GM19240 (cell line): Measurements from ENCODE around the gene COX19.
A peak's percentile ranks its signal among the peaks of the same experiment; 100 is the strongest.
"Not testable (repeated sequence)": the region's sequence is repeated elsewhere in the genome, so short reads cannot be mapped to it uniquely, and the experiment has no call there.

Experiments used
- DNase-seq: peaks from one replicate; pipeline ENCODE4 v3.0.0; 2011; ENCODE audit warnings: low spot score; ENCODE audit not compliant: insufficient read length

The COX19 gene

DNA sequence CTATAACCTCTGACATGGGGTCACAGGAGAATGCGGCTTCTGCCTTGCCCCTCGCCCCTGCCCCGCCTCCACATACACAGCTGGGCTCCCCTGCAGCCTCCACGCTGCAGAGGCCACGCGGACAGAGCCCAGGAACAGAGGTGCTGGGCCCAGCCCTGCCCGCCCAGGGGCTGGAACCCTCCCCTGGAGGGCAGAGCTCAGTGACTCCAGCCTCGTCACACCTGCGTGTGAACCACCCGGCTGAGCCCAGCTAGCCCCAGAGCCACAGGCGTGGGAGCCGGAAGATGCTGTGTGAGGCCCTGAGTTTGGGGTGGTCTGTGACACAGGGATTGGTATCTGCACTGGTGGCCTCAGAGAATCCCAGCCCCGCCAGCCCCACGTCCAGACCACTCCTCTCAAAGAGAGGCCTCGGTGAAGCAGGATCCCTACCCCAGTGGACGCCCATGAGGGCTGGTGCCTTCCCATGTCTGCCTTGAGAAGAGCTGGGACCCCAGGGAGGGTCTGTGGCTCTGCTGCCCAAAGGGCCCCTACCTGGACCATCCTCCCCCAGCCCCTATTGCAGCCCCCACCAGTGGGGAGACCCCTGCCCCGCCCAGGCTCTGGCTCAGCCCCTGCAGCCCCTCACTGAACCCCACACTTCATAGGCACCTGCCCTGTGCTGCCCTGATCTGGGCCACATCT lies 12.8 kb downstream of the COX19 start:
- no peak for DNase-seq

DNA sequence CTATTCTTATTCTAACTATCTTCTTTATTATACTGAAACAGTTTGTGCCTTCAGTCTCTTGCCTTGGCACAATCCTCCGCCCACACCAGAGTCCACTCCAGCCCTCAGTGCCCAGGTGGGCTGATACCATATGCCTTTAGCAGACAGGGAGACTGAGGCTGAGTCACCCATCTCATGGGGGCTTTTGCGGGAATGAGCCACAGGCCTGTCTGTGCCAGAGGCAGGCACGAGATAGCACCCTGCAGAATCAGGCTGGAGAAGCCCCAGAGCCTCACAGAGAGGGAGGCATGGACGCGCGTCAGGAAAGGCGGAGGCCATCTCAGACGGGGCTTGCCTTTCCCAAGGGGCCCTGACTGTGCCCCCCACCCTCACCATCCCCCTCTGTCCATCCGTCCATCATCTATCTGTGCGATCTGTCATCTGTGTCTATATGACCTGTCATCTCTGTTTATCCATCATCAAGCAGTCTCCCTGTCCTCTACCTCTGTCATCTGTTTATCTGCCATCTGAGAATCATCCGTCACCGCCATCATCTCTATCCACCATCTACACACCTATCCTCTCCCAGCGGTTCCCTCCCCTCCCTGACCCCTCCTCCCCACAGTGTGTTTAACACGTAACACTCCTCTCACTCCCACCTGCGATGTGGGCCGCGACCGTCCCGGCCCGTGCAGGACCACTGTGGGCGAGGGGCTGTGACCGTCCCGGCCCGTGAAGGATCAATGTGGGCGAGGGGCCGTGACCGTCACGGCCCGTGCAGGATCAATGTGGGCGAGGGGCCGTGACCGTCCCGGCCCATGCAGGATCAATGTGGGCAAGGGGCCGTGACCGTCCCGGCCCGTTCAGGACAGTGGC lies 13.6 kb downstream of the COX19 start:
- DNase-seq, result no peak

DNA sequence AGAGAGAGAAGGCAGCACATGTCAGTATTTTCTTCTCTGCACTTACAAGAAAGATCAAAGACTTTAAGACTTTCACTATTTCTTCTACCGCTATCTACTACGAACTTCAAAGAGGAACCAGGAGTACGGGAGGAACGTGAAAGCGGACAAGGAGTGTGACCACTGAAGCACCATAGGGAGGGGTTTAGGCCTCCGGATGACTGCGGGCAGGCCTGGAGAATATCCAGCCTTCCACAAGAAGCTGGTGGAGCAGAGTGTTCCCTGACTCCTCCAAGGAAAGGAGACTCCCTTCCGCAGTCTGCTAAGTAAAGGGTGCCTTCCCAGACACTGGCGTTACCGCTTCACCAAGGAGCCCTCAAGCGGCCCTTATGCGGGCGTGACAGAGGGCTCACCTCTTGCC lies 14.4 kb downstream of the COX19 start:
- not testable (repeated sequence) for DNase-seq

DNA sequence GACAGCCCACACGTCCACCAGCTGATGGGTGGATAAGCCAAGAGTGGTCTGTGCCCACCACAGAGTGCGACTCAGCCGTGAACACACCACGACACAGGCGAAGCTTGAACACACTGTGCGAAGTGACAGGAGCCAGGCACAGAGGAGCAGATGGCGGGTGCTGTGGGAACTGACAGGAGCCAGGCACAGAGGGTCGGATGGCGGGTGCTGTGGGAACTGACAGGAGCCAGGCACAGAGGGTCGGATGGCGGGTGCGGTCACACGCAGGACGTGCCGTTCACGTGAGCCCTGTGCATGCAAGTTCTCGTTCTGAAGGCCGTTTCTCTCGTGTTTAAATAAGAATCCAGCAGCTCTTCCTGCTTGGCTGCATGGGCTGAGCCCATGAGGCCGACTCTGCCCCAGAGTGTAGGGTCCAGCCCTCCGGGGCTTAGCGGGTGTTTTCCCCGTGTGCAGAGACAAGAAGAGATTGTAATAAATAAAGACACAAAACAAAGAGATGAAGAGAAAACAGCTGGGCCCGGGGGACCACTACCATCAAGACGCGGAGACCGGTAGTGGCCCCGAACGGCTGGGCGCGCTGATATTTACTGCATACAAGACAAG lies 15.0 kb downstream of the COX19 start:
- DNase-seq, result no peak

DNA sequence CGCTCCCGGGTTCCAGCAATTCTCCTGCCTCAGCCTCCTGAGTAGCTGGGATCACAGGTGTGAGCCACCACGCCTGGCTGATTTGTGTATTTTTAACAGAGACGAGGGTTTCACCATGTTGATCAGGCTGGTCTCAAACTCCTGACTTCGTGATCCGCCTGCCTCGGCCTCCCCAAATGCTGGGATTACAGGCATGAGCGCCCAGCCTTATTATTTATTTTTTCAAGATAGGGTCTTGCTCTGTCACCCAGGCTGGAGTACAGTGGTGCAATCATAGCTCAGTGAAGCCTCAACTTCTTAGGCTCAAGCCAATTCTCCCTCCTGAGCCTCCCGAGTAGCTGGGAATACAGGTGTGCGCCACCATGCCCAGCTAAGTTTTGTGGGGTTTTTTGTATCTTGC lies 15.6 kb downstream of the COX19 start:
- not testable (repeated sequence) for DNase-seq

DNA sequence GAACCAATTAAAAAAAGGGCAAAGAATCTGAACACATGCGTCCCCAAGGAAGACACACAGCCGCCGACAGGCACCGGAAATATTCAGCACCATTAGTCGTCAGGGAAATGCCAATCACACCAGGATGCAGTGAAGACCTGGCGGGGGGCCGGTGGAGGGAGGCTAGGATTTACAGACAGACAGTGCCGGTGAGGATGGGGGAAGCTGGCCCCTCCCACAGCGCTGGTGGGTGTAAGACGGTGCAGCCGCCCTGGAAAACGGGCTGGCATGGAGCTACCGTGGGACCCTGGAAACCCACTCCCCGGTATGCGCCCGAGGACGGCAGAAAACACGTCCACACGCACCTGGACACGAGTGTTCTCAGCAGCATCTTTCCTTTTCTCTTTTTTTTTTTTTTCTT lies 16.1 kb downstream of the COX19 start:
- DNase-seq, result no peak

DNA sequence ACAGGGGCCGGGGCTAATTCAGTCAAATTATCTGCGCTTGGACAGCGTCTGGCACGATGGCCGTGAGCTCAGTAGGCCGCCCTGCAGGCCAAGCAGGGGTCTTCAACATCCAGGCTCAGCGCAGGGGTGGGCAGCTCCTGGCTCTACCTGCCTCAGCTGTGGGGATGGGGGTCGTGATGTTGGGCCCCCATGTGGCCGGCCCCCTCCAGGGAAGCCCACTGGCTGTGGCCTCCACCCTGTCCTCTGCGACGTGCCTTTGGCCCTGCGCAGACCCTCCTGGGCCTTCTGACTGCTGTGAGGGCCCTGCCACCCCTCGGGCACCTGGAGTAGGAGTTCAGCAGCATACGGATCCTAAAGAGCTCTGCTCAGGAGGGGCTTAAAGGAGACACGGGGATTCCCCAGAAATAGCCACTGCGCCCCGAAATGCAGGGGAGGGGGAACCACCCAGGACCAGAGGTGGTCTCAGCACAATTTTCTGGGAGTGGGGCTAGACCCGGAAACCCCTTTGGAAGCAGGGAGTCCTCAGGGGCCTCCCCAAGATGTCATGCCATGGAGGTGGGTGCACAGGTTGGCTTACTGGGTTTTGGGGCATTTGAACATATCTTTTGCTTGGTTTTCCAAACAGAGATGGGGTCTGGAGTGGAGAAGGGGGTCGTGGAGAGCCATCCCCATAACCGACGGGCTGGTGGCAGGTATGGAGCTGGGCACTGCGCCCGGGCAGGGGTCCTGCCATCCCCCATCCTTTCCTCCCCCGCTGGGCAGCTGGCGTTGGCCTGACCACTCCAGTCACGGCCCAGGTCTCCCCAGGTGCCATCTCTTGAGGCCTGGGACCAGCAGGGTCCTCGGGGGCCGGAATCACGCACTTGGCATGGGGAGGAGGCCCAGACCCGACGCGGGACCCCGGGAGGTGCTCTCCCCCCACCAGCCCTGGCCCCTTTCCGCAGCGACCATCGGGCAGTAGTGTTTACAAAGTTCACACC lies 16.8 kb downstream of the COX19 start:
- DNase-seq, result no peak

DNA sequence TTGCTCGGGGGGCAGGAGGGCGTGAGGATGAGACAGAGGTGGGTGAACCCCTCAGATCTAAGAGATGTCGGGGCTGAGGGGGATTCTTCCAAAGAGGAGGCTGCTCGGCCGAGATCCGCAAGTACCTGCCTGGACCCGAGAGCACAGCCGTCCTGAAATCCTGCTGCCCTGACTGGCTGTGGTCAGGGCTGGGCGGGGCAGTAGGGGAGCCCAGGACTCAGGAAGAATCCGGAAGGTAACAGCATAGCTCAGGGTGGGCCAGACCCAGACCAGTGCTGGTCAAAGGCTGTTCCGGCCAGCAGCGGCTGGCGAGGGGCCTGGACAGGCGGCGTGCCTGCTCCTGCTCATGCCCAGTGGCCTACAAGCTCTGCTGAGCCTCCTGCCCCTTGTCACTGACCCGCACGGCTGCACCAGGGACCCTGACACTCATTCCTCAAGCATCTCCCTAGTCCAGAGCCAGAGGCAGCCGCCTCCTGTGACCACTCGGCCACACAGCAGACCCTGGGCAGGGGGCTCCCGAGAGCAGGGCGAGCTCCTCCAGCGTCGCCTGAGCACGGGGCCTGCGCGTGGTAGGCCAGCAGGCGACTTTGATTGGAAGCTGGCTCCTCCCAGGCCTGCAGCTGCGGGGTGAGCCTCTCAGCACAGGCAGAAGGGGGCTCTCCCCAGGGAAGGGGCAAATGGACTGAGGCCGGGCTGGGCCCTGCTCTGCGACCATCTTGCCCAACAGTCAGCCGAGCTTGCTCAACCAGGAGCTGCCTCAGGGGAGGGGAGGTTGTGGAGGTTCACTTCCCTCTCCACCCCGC lies 17.7 kb downstream of the COX19 start:
- no peak for DNase-seq

DNA sequence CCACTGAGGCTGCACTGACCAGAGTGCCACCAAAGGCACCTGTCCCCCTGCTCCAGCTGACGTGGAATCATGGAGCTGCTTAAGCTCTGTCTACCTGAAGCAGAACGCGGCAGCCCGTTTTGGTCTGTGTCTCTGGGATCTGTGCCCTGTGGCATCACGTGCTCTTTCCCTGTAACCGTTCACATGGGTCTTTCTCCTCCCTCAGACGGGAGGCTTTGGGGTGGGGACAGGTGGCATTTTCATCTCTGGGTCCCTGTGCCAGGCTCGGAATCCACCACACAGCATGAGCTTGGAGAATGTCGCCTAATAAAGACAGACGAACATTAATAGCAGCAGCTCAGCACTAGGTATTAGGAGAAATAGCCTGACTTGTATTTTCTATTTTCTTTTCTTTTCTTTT lies 19.3 kb downstream of the COX19 start:
- no peak for DNase-seq

DNA sequence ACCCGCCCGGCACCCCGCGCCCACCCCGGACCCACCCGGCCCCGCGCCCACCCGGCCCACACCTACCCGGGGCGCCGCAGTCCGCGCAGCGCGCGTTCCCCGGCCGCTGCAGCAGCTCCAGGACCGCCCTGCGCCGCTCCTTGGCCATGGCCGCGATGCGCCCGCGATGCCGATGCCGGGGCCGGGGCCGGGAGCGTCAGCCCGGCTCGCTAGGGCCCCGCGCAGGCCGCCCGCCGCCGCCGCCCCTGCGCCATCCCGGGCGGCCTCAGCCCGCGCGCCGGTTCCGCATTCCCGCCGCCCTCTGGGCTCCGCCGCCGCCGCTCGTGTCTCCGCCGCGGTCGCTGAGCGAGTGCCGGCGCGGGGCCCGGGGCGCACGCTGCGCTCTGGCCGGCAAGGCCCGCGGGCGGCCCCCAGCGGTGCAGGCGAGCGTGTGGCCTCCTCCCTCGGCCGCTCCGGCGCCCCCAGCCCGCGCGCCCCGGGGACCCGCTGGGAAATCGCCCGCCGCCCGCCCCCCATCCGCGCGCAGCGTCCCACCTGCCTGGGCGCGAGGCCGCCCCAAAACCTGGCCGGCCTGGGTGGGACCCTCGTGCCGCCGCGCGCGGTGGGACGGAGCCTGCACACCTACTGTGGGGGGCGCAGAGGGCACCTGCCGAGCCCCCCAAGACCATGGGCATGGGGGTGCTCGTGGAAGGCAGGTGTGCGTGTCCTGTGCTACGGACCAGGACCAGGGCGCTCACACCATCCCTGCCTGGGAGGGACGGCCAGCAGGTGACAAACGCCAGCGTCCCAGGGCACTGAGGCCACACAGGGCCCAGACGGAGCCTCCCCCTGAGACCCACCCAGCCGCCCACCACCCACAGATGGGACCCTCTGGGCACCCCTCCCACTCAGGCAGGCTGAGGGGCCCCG lies 20.8 kb downstream of the COX19 start, which contains the start of gene ADAP1:
ADAP1 (minus strand) TSS at position 351 of the 909 bp plus-strand sequence; CDS start at position 148, 203 bp downstream.
- DNase-seq, result peak; percentile 47

DNA sequence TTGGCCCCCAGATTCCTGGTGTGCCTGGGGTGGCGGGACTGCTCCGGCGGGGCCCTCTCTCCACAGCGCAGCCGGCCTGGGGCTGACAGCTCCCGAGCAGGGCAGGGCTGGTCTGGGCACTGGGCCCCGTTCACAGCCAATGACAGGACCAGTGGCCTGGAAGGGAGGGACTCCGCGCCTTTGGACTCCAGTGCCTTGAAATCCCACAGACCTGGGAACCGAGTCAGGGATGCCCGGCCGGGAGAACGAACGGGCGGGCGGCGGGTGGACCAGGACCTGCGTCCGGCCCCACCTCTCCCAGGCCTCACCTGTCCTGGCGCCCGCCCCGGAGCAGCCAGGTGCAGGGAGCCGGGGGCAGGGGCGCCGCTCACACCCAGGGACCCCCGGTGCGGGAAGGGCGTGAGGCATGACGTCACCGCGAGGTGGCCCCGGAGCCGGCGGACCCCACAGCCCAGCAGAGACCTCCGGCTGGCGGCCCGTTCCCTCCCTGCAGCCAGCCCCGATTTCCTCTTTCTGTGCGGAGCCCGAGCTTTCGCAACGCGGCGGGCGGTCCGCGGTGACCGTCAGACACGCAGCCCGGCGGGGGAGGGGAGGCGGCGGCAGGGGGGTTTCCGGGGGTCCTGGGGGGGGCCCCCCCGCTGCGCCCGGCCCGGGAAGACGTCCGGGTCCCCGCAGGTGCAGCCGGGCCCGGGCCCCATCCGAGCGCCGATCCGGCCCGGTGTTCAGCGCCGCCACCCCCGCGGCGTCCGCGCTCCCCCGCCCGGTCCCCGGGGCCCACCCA lies 21.6 kb downstream of the COX19 start:
- no peak for DNase-seq

DNA sequence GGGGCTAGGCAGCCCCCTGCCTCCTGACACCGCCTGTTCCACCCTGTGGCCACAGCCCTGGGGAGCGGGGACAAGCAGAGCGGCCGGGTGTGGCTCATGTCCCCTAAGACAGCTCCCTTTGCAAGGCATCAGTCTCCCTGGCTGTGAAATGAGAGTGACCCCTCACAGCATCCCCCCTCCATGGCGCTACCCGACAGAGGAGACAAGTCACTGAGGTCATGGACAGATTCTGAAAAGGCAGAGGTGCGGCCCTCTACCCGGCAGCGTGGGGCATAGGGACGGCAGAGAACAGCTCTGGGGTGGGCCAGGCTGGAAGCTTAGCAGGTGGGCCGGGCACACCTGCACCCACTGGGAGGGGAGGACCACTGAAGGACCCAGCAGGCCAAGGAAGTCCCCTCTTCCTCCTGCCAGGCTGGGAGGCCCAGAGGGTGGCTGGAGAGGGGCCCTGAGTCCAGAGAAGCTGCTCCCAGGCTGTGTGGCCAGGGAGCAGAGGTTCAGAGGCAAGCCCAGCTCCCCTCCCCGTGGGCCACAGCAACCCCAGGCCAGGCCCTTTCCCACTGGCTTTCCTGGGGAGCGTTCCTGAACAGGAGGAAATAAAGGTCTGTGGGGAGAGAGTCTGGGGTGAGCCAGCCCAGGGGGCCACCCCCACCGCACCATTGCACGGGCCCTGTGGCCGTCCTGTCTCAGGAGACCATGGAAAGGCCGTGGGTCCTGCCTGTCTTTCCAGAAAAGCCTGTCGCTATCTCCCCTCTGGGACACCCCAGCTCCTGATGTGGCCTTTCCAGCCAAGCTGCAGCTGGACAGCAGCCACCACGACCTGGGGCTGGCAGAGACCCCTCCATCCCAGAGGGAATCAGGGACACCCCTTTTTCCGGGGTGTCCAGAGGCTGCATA lies 22.6 kb downstream of the COX19 start:
- DNase-seq, result no peak

DNA sequence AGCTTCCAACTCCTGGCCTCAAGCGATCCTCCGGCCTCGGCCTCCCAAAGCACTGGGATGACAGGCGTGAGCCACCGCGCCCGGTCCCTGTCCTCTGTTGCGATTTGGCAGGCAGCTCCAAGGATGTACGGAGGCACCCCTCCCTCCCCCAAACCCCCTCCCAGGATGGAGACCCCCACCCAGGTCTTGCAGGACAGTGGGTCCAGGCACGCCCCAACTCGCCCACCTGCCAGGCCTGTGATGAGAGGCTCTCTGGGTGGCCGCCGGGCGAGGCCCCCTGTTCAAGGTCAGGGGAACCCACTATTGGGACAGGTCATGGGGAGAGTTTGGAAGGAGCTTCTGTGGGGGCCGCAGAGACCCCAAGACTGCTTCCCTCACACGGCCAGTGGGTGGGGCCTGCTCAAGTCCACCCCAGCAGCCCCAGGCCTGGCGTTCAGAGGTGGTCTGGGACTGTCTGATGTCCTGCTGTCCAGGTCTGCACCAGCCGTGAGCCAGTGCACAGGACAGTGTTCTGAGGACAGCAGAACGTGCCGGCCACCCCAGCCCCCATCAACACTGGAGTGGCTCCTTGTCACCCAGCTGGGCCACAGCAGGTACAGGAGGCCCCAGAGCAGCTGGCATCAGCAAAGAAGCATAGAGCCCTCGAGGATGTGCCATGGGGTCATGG lies 23.3 kb downstream of the COX19 start:
- DNase-seq, result no peak

DNA sequence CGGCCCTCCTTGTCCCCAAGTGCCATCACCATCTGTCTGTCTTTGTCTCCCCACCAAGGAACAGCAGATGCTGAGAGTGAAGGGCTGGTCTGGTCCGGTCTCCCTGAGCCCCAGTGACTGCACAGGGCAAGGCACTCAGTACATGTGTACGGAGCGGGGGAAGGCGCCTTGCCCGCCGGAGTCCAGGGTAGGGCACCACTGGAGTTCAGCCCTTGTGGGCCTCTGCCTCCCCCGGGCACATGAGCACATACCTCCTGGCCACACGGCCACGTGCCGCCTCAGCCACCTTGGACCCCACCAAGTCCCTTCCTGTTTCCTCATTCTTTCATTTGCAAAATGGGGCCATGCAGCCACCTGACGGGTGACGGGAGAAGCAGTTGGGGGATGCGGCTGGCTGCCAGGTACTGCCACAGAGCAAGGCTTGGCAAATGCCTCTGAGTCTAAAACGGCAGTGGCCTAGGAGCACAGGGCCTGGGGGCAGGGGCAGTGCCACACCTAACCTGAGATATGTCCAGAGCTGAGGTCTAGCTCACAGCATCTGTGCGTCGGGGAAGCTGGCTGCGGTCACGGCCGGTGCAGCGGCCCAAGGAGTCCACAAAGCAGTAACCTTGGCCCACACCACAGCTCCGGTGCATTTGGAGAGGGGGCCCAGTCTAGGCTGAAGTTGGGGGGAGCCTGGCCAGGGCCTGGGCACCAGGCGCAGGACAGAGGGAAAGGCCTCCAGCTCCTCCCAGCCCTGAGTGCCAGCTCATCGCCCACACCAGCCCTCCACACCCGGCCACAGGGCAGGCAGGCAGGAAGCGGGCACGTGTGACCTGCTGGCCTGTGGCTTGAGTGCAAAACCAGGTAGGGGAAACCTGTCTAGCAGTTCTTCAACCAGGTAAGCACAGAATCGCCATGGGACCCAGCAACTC lies 26.1 kb downstream of the COX19 start:
- DNase-seq, result no peak

DNA sequence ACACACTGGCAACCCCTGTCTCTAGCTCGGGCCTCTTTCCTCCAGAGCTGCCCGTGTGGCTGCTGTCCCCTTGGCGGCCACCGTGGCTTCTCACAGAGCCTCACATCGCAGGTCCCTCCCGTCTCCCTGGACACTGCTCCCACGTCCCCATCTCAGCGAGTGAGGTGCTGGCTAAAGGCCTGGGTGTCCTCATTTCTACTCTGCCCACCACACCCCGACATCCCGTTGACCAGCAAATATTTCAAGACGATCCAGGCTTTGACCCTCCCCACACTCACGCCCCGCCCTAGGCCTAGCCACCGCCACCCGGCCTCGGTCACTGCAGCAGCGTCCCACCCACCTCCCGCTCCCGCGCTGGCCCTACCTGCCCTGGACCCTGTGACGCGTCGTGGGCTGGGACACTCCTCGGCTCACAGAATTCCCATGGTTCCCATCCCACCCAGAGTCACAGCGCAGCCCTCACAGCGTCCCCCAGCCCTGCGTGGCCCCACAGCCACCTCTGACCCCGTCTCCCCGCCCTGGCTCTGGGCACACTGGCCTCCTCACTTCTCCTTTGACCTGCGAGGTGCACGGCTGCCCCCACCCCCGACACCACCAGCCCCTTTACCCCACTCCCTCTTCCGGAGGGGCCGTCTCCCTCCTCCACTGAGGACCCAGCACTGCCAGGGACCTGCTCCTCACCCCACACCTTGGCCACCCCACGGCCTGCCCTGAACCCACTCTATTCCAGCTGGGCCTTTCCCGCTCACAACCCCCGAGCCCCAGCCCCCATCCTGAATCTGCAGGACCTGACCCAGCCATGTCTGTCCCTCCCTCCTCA lies 27.7 kb downstream of the COX19 start:
- no peak for DNase-seq
